B cell (primary cell): ENCODE data around the gene DHRS4. TPM values are rescaled to one million over a fixed set of nuclear protein-coding genes. Genes with fewer than 3 reads are reported as not detected.
"Not testable (repeated sequence)": the region's sequence is repeated elsewhere in the genome, so short reads cannot be mapped to it uniquely, and the experiment has no call there.

Source experiments
- ATAC-seq: fragments of 200-7000 bp; cut with Tn5 transposase; one replicate; pipeline ENCODE4 v1.10.0; 2021; ENCODE audit warnings: low read depth, mild to moderate bottlenecking, moderate number of reproducible peaks, moderate library complexity
- CTCF ChIA-PET: fragments of 350-600 bp; sonication (Branson Sonifier 250); formaldehyde crosslinking; loops from one replicate; lab custom pipeline; 2021; ENCODE audit warnings: antibody characterized with exemption, inconsistent platforms; lab: Charles Lee
- POLR2A ChIA-PET: fragments of 350-600 bp; sonication (Branson Sonifier 250); formaldehyde crosslinking; loops from one replicate; lab custom pipeline; 2021; ENCODE audit warnings: antibody characterized with exemption; lab: Charles Lee
- DNase-seq: peaks from one replicate; pipeline ENCODE4 v3.0.0; 2013
- H2AFZ ChIP-seq: 2 replicates; pipeline ENCODE4 v1.6.1; 2012; ENCODE audit warnings: mild to moderate bottlenecking, low read depth, low read length; ENCODE audit not compliant: insufficient read depth, poor library complexity, severe bottlenecking
- H3K27ac ChIP-seq, 2 donors: 1 replicate in 1 of 2; 2 replicates in 1 of 2; pipeline ENCODE4 v1.5.1; 2012 to 2013; ENCODE audit warnings: low read length in 2 of 2, mild to moderate bottlenecking in 2 of 2, moderate library complexity in 1 of 2
- H3K27me3 ChIP-seq, 4 experiments: fragments of 200-600 bp in 1 of 4; sonication (generic) in 1 of 4; replicated peaks in 1 of 4; 1 replicate in 2 of 4; 2 replicates in 2 of 4; pipeline versions ENCODE4 v1.6.1 to v1.7.0; 2013 to 2016; ENCODE audit warnings: low read length in 3 of 4, mild to moderate bottlenecking in 2 of 4, mixed read lengths in 1 of 4, moderate library complexity in 1 of 4; ENCODE audit not compliant: insufficient read depth in 4 of 4, control insufficient read depth in 3 of 4; ENCODE audit errors: control extremely low read depth in 1 of 4
- H3K36me3 ChIP-seq, 2 experiments: replicated peaks in 1 of 2; 1 replicate in 1 of 2; 2 replicates in 1 of 2; pipeline versions ENCODE4 v1.6.1 to v1.7.1; 2013; ENCODE audit warnings: low read length in 1 of 2; ENCODE audit not compliant: insufficient read depth in 2 of 2, control insufficient read depth in 1 of 2; ENCODE audit errors: control extremely low read depth in 1 of 2, extremely low read depth in 1 of 2
- H3K4me1 ChIP-seq, 2 donors: fragments of 200-600 bp in 1 of 2; sonication (generic) in 1 of 2; 1 replicate in 1 of 2; 2 replicates in 1 of 2; pipeline versions ENCODE4 v1.5.1 to v1.6.1; 2013 to 2017; ENCODE audit warnings: low read length in 2 of 2; ENCODE audit not compliant: control insufficient read depth in 2 of 2, insufficient read depth in 2 of 2
- H3K4me2 ChIP-seq: replicated peaks from 2 replicates; pipeline ENCODE3; 2012; ENCODE audit warnings: mild to moderate bottlenecking, low read depth, low read length; ENCODE audit not compliant: poor library complexity, severe bottlenecking
- H3K4me3 ChIP-seq, 5 experiments: fragments of 200-600 bp in 1 of 5; sonication (generic) in 1 of 5; 1 replicate in 3 of 5; 2 replicates in 2 of 5; pipeline versions ENCODE4 v1.5.1 to v1.7.0; 2011 to 2016; ENCODE audit warnings: low read length in 4 of 5, mild to moderate bottlenecking in 4 of 5, low read depth in 2 of 5, control low read depth in 1 of 5, moderate library complexity in 1 of 5; ENCODE audit not compliant: insufficient read depth in 1 of 5; ENCODE audit errors: control extremely low read depth in 1 of 5, extremely low read depth in 1 of 5
- H3K79me2 ChIP-seq: fragments of 200-600 bp; sonication (generic); one replicate; pipeline ENCODE4 v1.6.0; 2016; ENCODE audit warnings: low read length; ENCODE audit not compliant: control insufficient read depth, insufficient read depth
- H3K9ac ChIP-seq: fragments of 200-600 bp; sonication (generic); 2 replicates; pipeline ENCODE4 v1.6.1; 2017; ENCODE audit warnings: mild to moderate bottlenecking, low read length, moderate library complexity
- H3K9me3 ChIP-seq, 3 donors: one replicate each; pipeline versions ENCODE4 v1.6.1 to v1.7.1; 2013; ENCODE audit warnings: low read length in 2 of 3; ENCODE audit not compliant: control insufficient read depth in 2 of 3, insufficient read depth in 1 of 3; ENCODE audit errors: control extremely low read depth in 1 of 3
- H4K20me1 ChIP-seq: 2 replicates; pipeline ENCODE4 v1.6.0; 2012; ENCODE audit warnings: mild to moderate bottlenecking, low read length; ENCODE audit not compliant: insufficient read depth, control insufficient read depth, poor library complexity, severe bottlenecking
- H3K27ac Mint-ChIP-seq: one replicate; pipeline ENCODE4 v1.8.0; 2021; ENCODE audit warnings: mixed read lengths
- H3K27me3 Mint-ChIP-seq: one replicate; pipeline ENCODE4 v1.8.0; 2021; ENCODE audit warnings: mixed read lengths
- H3K4me1 Mint-ChIP-seq: one replicate; pipeline ENCODE4 v1.8.0; 2021; ENCODE audit warnings: mixed read lengths
- H3K4me3 Mint-ChIP-seq: one replicate; pipeline ENCODE4 v1.8.0; 2021; ENCODE audit warnings: mixed read lengths
- H3K9me3 Mint-ChIP-seq: one replicate; pipeline ENCODE4 v1.8.0; 2022; ENCODE audit warnings: mixed read lengths; ENCODE audit not compliant: insufficient read depth
- EZH2 ChIP-seq: IDR thresholded peaks from 2 replicates; pipeline ENCODE4 v1.6.1; 2012; ENCODE audit warnings: borderline replicate concordance, low read depth, mild to moderate bottlenecking, moderate library complexity, low read length; ENCODE audit not compliant: insufficient read depth, poor library complexity, severe bottlenecking
- WGBS: methylation state at CpG from one replicate; pipeline ENCODE4 v1.1.5; 2013; ENCODE audit warnings: missing lambda C conversion rate; ENCODE audit not compliant: insufficient coverage; 5-methylcytosine and 5-hydroxymethylcytosine counted together
- intact Hi-C: fragments of 100-400 bp; cut with micrococcal nuclease; formaldehyde crosslinking; loops from one replicate; pipeline ENCODE4 v1.10.0; 2022
- polyA plus RNA-seq: library from polyadenylated mRNA; depleted of rRNA; stranded (reverse); fragments of >200 nt; gene quantifications from 2 replicates; pipeline ENCODE4 v1.2.3, GENCODE V29; 2012
- total RNA-seq, 2 donors: library from RNA; stranded (reverse); fragments of 120-200 nt in 1 of 2; gene quantifications; 1 replicate in 1 of 2; 2 replicates in 1 of 2; pipeline versions ENCODE4 v1.2.3 to v1.2.4, GENCODE V29; 2013 to 2022
- TF ChIP-seq, protein P1 (sequence below): fragments of 200-600 bp; IDR thresholded peaks from one replicate; pipeline ENCODE4 v1.8.0; 2022; ENCODE audit warnings: antibody characterized with exemption, mild to moderate bottlenecking

Gene DHRS4
- total and polyA plus RNA-seq, 2 donors (not counting 1 experiment from before 2014, with no cell fraction given), result 15.6 to 16.2 TPM

- TF ChIP-seq, protein P1, sequence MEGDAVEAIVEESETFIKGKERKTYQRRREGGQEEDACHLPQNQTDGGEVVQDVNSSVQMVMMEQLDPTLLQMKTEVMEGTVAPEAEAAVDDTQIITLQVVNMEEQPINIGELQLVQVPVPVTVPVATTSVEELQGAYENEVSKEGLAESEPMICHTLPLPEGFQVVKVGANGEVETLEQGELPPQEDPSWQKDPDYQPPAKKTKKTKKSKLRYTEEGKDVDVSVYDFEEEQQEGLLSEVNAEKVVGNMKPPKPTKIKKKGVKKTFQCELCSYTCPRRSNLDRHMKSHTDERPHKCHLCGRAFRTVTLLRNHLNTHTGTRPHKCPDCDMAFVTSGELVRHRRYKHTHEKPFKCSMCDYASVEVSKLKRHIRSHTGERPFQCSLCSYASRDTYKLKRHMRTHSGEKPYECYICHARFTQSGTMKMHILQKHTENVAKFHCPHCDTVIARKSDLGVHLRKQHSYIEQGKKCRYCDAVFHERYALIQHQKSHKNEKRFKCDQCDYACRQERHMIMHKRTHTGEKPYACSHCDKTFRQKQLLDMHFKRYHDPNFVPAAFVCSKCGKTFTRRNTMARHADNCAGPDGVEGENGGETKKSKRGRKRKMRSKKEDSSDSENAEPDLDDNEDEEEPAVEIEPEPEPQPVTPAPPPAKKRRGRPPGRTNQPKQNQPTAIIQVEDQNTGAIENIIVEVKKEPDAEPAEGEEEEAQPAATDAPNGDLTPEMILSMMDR, result no peak
- no peak for TF ChIP-seq EZH2
- Histone ChIP-seq H3K27me3 (no peaks in the 10 kb centered on the region), H3K9me3 (no peaks in the 10 kb centered on the region), H3K9ac (no peak overlapping the region), H2AFZ (no peak overlapping the region), H3K4me3 (no peak overlapping the region), H3K4me1 (peaks cover 3 to 14% of the 10 kb centered on the region in 2 donors), H3K4me2 (no peak overlapping the region), H3K79me2 (no peaks in the 10 kb centered on the region), H3K27ac (no peak overlapping the region), H4K20me1 (no peaks in the 10 kb centered on the region), H3K36me3 (no peaks in the 10 kb centered on the region)
- ChIA-PET CTCF (interaction anchor here (1.0 kb wide), 1 partner anchor 122 kb away, joined by 3 read pairs; no protein-coding TSS in a partner anchor), POLR2A (no interaction called here)
- 89% methylated on average over 1 of the region's 4 CpGs for WGBS
- no peak for ATAC-seq
- Mint-ChIP-seq H3K9me3 (no peaks in the 10 kb centered on the region), H3K4me3 (no peak overlapping the region), H3K27ac (no peak overlapping the region), H3K27me3 (no peaks in the 10 kb centered on the region), H3K4me1 (peaks cover 23% of the 10 kb centered on the region)
- no peak for DNase-seq
- intact Hi-C loops, result loop anchor here (5.0 to 10.0 kb wide), 2 partner anchors 52 to 120 kb away; no protein-coding TSS in a partner anchor
These were observed 31.5 kb downstream of the DHRS4 start for GRCh38 chr14:23984891-23985602.

- Histone ChIP-seq H3K9ac (peak overlapping the region; percentile 62), H3K4me2 (peak overlapping the region; percentile 78), H3K4me1 (peaks cover 3 to 14% of the 10 kb centered on the region in 2 donors), H3K4me3 (peak overlapping the region in 4 of 5 experiments; percentile 40 to 56 (median 54)), H2AFZ (peak overlapping the region; percentile 80)
- H3K9me3 Mint-ChIP-seq, H3K9me3 ChIP-seq, H3K36me3 ChIP-seq, H4K20me1 ChIP-seq, H3K79me2 ChIP-seq, H3K27me3 Mint-ChIP-seq, H3K27me3 ChIP-seq, DNase-seq, POLR2A ChIA-PET, H3K27ac ChIP-seq, CTCF ChIA-PET: not testable (repeated sequence)
- intact Hi-C loops, result loop anchor here (5.0 to 10.0 kb wide), 2 partner anchors 49 to 117 kb away; no protein-coding TSS in a partner anchor
- 76% methylated on average over 4 of the region's 6 CpGs for WGBS
- Mint-ChIP-seq H3K4me1 (peaks cover 16% of the 10 kb centered on the region), H3K4me3 (peak overlapping the region; percentile 84), H3K27ac (peak overlapping the region; percentile 70)
- ATAC-seq, result peak; percentile 7
These were observed 34.6 kb downstream of the DHRS4 start for GRCh38 chr14:23988223-23988606.

DNA sequence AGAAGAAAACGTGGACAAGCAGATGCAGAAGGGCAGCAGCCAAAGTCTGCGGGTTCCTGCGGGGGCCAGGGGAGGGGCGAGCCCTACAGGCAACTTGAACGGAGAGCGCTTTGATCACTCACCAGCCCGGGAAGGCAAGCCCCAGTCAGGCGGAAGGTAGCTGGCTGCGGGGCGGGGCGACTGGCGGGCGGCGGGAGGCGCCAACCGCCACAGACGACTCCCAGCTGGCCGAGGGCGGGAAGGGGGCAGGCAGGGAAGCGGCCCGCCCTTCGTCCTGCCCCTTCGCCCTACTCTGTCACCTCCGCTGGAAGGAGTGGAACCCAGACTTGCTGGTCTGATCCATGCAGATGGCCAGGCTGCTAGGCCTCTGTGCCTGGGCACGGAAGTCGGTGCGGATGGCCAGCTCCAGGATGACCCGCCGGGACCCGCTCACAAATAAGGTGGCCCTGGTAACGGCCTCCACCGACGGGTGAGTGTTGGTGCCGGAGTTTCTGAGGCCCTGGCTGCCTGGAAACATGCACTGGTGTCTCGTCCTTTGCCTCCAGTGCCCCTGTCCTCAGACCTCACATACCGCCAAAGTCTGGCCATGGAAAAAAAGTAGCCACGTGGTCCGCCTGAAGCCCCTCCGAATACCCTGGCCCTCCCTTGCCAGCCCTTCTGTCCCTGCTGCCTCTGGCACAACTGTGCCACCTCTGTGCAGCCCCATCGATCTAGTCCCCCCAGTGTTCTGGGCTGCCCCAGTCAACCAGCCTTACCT is 35.2 kb downstream of the DHRS4 start, which contains the start of gene DHRS4L2:
Gene DHRS4L2 (plus strand): TSS at position 323 of the 757 bp plus-strand sequence. CDS start 19 bp downstream, at position 342.
- H4K20me1 ChIP-seq, H3K27me3 ChIP-seq, POLR2A ChIA-PET, H3K27ac ChIP-seq, H3K9me3 ChIP-seq, H3K9me3 Mint-ChIP-seq, H3K79me2 ChIP-seq, H3K27me3 Mint-ChIP-seq, H3K36me3 ChIP-seq: not testable (repeated sequence)
- Mint-ChIP-seq H3K27ac (peak within 1 kb of the TSS; percentile 70), H3K4me1 (peaks cover 16% of the 10 kb centered on the region), H3K4me3 (peak within 1 kb of the TSS; percentile 84)
- Histone ChIP-seq H2AFZ (peak within 1 kb of the TSS; percentile 80), H3K9ac (peak within 1 kb of the TSS; percentile 62), H3K4me3 (peak within 1 kb of the TSS in 4 of 5 experiments; percentile 40 to 56 (median 54)), H3K4me1 (peaks cover 3 to 14% of the 10 kb centered on the region in 2 donors), H3K4me2 (peak within 1 kb of the TSS; percentile 78)
- ATAC-seq (peak; percentile 90), DNase-seq (peak; percentile 62)
- WGBS, result 3% methylated on average over 40 of the region's 40 CpGs
- intact Hi-C loops, result loop anchor here (5.0 to 10.0 kb wide), 2 partner anchors 49 to 116 kb away; no protein-coding TSS in a partner anchor
- CTCF ChIA-PET, result interaction anchor here (1.7 kb wide), 1 partner anchor 103 kb away, joined by 3 read pairs; no protein-coding TSS in a partner anchor
